ENCODE measurements around the gene RAB40B.

- no peak for TF ChIP-seq REST (IDR thresholded peaks at IDR 0.05; ENCODE audit: insufficient read depth in 1 of 2, low read depth in 2 of 2, low read length in 2 of 2)
- TF ChIP-seq SIN3A (IDR thresholded peaks at IDR 0.05; ENCODE audit: borderline replicate concordance, insufficient read depth, low read length), result no peak
These were observed 58.9 kb downstream of the RAB40B start for GRCh38 chr17:82639628-82640027.
